GM21526 (cell line): Measurements from ENCODE around the gene CDH12.
"Not testable (repeated sequence)": the region's sequence is repeated elsewhere in the genome, so short reads cannot be mapped to it uniquely, and the experiment has no call there.

ENCODE experiments used
- ATAC-seq: cut with Tn5 transposase; IDR thresholded peaks from one replicate; pipeline ENCODE4 v1.9.1; 2021; ENCODE audit warnings: moderate library complexity; ENCODE audit not compliant: unreplicated experiment, low FRiP score

CDH12 gene

GRCh38 chr5:22776285-22776684, 76.9 kb downstream of the CDH12 start:
- no peak for ATAC-seq

- not testable (repeated sequence) for ATAC-seq
These were observed 78.9 kb downstream of the CDH12 start for GRCh38 chr5:22774214-22774613.

GRCh38 chr5:22764736-22765135, 88.4 kb downstream of the CDH12 start:
- no peak for ATAC-seq

DNA sequence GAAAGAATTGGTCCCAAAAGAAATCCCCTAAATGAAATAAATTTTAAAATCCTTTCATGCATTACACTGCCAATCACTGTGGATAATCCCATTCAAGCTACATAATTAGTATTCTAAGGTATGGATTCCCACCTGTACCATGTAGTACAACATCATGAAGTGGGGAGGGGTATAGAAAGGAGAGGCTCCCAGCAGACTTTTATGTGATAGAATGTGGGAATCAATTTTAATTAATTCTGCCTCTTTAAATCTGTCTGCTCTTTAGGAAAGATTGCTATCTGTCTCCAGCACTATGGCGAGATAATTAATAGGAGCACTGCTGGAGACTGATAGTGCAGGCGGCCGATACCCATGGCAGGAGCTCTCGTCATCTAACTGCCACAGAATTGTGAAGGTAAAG, 95.4 kb downstream of the CDH12 start:
- ATAC-seq: no peak

- no peak for ATAC-seq
These were observed 99.0 kb downstream of the CDH12 start for GRCh38 chr5:22754155-22754554.

DNA sequence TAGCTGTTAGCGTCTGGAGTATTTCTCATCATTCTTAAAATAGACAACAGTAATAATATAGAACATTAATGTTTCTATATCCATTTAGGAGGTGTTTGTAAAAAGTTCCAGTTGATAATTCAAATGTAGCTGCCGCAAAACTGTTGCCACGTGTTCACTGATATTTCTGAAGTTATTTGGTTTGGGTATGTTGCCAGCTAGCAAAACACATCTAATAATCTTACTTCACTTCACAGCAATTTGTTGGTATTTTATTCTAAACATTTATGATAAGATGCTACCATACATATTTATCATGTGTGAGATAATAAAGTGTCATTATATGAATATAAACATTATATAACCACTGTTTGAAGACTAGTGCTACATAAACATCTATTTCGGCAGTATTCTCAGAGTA, 101.6 kb downstream of the CDH12 start:
- ATAC-seq: no peak

- no peak for ATAC-seq
These were observed 116.6 kb downstream of the CDH12 start for GRCh38 chr5:22736443-22737003.

DNA sequence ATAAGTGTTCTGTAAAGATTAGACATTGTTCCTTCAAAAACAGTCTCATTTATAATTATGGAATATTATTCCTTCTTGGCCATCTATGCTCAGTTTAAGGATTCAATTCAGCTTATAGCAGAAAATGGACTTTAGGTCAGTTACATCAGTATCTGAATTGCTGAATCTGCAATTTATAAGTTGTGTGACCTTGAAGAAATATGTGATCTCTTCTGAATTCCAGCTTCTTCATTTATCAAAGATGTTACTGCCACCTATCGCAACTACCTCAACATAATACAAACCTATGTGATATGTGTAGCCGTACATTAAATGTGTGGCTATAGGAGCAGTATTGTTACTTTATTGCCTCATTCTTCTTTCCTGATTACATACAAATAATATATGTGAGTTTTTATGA, 118.2 kb downstream of the CDH12 start:
- ATAC-seq: no peak

DNA sequence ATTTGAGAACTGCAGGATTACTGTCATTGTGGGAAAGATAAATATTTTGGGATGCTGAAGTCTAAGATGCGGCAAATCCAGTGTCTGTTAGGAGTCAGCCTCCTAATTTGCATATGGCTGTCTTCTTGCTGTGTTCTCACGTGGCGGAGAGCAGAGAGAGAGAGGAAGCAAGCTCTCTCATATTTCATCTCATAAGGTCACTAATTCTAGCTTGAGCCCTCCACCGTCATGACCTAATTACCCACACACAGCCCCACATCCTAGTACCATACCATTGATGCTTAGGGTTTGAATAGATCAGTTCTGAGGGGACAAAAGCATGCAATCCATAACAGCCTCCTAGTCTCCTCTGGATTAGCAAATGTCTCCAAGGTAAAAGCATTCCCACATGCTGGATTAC, 124.5 kb downstream of the CDH12 start:
- ATAC-seq: no peak

DNA sequence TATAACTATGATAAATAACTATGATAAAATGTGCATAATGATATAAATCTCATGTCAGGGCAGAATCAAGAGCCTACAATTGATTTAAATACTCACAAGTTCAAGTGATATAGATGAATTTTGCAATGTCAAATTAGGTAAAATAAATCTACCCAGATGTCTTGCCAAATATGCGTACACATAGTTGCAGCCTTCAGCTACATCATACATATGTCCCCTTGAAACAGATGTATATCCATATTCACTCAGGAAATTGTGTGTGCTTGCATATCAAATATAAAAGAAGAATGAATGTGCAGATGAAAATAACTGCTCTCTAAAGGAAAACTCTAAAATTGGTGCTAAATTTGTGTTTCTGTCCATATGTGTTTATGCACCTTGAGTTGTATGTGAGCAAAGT, 130.7 kb downstream of the CDH12 start:
- ATAC-seq: no peak

DNA sequence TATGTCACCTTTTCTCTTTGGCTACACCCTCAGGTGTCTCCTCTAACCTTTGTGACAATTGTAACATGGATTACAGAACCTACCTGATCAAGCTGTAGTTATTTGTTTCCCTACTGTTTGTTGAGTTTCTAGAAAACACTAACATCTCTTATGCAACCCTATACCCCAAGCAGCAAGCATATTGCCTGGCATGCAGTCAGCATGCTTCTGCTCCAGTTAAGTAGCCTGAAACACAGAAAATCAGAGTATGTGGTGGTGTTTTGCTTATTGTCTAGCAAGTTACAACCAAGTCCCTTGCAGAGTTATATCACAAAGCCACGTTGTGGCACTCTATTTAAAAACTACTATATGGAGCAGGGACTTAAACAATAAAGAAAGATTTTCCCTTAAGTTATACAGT, 131.1 kb downstream of the CDH12 start:
- no peak for ATAC-seq

- ATAC-seq: no peak
These were observed 133.3 kb downstream of the CDH12 start for GRCh38 chr5:22719842-22720241.

DNA sequence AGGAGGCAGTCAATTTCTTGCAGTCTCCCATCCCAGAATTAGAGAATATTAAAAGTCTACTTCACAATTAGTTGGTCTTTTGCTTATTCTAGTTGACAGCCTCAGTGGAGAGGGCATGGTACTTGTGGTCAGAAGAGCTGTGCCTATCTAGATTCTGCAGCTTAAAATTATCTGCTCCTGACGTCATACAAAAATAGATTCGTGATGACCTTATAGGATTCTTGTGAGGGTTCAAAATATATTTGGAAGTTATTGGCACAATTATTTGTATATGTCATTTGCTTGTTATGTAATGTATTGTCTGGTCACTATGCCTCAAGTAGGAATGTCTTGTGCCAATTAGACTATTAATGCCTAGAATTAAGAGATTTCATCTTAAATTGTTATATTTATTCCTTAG, 142.5 kb downstream of the CDH12 start:
- no peak for ATAC-seq

- no peak for ATAC-seq
These were observed 143.4 kb downstream of the CDH12 start for GRCh38 chr5:22709743-22710142.

DNA sequence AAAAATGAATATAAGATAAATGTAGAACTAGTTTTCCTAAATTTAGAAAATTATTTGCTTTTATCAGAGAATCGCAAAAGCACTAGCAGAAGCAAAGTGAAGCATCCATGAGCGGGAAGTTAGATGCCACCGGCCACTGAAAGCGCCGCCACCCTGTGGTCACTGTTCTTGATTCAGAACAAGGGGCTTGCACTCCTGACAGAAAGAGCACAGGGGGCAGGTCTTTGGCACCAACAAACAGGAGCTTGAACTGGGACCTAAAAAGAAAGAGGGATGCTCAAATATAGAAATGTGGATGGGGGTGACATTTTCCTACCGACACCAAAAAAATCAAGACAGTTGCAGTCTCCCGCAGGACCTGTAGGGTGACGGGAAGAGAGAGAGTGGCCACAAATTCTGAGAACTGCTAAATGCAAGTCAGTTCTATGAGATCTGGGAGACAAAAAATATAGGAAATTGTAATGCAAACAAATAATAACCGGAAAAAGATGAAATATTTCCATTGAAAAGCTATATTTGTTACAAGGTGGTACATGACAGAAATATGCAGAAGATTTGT, 144.3 kb downstream of the CDH12 start:
- ATAC-seq: no peak

GRCh38 chr5:22706901-22707300, 146.2 kb downstream of the CDH12 start:
- no peak for ATAC-seq

GRCh38 chr5:22699319-22699718, 153.8 kb downstream of the CDH12 start:
- ATAC-seq: no peak

- no peak for ATAC-seq
These were observed 160.0 kb downstream of the CDH12 start for GRCh38 chr5:22693121-22693520.

GRCh38 chr5:22683050-22683449, 170.1 kb downstream of the CDH12 start:
- ATAC-seq: no peak

DNA sequence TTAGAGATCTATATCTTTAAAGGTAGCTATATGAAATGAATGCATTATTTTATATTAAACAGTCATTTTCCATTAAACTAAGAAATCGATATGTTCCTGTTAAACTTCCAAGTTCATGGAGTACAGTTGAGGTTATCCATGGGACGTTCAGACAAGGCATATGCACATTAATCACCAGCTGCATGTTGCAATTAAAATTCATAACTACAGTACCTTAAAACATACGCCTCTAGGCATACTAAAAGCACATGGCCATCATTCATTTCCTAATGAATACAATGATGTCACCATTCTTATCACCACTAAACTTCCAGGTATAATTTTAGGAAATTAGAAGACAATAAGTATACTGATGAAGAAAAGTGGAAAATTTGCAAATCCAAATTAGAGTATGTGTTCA, 174.3 kb downstream of the CDH12 start:
- ATAC-seq: no peak

- ATAC-seq: no peak
These were observed 180.0 kb downstream of the CDH12 start for GRCh38 chr5:22673131-22673530.

DNA sequence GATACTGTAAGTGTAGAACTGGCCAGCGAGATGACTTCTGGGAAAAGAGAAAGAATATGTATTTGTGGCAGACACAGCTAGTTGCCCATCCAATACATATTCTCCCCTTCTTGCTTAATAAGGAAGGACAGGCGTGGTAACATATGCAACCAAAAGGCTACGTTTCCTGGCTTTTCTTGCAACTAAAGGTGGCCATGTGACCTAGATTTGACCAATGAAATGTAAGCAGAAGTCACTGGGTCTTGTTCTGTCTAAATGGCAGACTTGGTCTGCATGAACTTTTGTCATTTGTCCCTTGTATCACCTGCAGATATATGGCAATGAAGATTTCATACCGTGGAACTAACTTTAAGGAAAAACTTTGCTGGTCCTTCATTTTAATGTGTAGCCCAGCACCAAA, 183.8 kb downstream of the CDH12 start:
- no peak for ATAC-seq

DNA sequence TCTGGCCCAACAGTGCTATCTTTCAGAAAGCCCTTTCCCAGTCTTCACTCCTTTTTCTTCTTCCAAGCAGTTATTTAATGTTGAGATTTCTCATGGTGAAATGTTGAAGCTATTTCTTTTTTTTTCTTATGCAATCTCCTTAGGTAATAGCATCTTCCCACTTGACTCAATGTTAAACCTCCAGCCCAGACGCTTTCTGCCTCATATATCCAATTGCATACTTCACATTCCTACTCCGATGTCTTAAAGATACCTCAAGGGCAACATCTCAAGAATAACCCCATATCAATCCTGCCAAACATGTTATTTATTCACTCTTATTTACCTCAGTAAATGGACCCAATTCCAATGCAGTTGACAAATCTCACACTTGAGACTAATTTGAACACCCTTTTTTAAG, 187.3 kb downstream of the CDH12 start:
- no peak for ATAC-seq
